Mononuclear cell (primary cell): ENCODE results near the gene UHMK1. TPM values are rescaled to one million over a fixed set of nuclear protein-coding genes. Genes with fewer than 3 reads are reported as not detected.
"Not testable (repeated sequence)": the region's sequence is repeated elsewhere in the genome, so short reads cannot be mapped to it uniquely, and the experiment has no call there.

ENCODE experiments used
- H3K27me3 ChIP-seq: 2 replicates; pipeline ENCODE4 v1.6.0; 2011; ENCODE audit warnings: low read length, control low read depth; ENCODE audit not compliant: insufficient read depth
- H3K4me1 ChIP-seq: 2 replicates; pipeline ENCODE4 v1.5.1; 2011; ENCODE audit warnings: mild to moderate bottlenecking, low read length, control low read depth; ENCODE audit not compliant: insufficient read depth
- H3K4me3 ChIP-seq: 2 replicates; pipeline ENCODE4 v1.5.1; 2011; ENCODE audit warnings: mild to moderate bottlenecking, low read length, moderate library complexity
- H3K9me3 ChIP-seq: 2 replicates; pipeline ENCODE4 v1.5.1; 2011; ENCODE audit warnings: low read depth, mild to moderate bottlenecking, control low read depth, low read length
- total RNA-seq: library from RNA; depleted of rRNA; stranded (reverse); fragments of >200 nt; gene quantifications from one replicate; pipeline ENCODE4 v1.2.3, GENCODE V29; 2012

Gene UHMK1
- total RNA-seq, 1 donor, result 93.1 TPM

DNA sequence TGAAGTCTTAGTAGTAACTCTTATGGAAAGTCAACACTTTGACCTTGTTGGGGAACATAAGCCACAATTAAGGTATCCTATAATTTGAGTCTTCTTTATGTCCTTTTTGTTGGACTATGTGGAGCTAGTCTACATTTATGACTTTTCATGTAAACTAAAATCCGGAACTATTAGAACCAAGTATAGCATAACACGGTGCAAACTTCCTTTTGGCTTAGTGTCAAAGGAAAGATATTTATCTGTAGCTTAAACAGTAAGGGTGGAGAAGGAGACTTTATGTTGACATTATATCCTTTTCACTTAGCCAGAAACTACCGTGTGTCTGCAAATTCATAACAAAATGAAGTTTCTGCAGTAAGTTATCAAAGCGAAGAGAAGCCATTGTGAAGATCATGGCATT is 71.2 kb downstream of the UHMK1 start:
- H3K27me3 ChIP-seq, result no peaks in the 10 kb centered on the region

DNA sequence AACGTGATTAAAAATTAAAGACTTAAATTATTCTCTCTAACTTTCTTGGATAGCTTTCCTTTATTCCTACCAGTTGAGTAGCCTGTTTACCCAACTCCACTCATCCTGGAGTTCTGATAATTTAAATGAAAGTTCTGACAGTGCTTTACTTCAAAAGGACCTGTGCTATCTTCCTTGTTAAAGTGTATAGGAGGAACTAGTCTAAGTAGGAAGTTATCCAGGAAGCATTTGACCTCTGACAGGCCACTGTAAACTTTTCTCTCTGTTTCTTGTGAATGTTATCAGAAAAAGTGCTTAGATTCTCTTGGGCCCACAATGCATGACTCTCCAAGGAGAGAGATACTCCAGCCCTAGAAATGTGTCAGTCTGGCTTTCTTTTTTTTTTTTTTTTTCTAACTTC is 73.1 kb downstream of the UHMK1 start:
- Histone ChIP-seq H3K4me3 (no peak overlapping the region), H3K27me3 (no peaks in the 10 kb centered on the region), H3K9me3 (no peaks in the 10 kb centered on the region), H3K4me1 (peaks cover 3% of the 10 kb centered on the region)

More for the DNA sequence above, 71.2 kb downstream of the UHMK1 start:
- no peaks in the 10 kb centered on the region for H3K9me3 ChIP-seq
- no peak overlapping the region for H3K4me3 ChIP-seq
- H3K4me1 ChIP-seq, result peaks cover 3% of the 10 kb centered on the region

DNA sequence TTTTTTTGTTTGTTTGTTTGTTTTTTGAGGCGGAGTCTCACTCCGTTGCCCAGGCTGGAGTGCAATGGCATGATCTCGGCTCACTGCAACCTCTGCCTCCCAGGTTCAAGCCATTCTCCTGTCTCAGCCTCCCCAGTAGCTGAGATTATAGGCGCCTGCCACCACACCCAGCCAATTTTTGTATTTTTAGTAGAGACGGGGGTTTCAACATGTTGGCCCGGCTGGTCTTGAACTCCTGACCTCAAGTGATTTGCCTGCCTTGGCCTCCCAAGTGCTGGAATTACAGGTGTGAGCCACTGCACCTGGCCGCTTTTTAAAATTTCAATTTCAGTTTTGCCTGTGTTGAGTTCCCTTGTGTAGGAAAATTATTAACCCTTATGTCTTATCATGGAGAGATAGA is 73.5 kb downstream of the UHMK1 start:
- H3K4me3 ChIP-seq, H3K4me1 ChIP-seq, H3K9me3 ChIP-seq, H3K27me3 ChIP-seq: not testable (repeated sequence)

DNA sequence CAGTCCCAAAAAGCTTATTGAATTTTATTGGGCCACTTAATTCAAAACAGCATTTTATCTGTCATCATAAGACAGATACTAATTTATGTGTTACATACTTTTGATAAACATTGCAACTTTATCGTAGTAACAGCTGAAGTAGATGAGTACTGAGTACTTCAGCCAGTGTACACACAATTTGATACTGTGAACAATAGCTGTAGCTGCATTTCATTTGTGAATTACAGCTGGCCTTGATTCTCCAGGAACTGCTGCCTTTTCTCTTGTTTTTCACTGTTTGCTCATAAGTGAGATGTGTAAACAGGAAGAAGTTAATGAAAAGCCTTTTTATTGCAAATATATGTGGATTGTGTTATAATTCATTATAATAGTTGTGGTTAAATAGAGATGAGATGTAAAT is 74.1 kb downstream of the UHMK1 start:
- no peak overlapping the region for H3K4me3 ChIP-seq
- H3K4me1 ChIP-seq, result peaks cover 3% of the 10 kb centered on the region
- H3K9me3 ChIP-seq, result no peaks in the 10 kb centered on the region

DNA sequence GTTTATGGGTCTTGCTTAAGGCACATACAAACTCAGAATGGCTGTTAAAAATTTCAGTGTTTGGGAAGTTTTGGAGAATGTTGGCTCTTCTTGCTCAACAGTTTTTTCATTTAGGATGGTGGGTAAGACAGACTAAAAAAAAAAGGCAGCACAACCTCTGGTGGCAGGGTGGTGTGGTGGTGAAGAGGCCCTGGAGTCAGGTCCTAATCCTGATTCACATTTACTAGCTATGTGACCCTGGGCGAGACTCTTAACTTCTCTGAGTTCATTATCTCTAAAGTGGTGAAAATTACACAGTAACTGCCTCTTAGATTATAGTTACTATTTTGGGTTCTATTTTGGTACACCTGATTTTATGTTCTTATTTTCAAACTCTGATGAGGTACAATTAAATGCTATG is 75.5 kb downstream of the UHMK1 start:
- Histone ChIP-seq H3K27me3 (no peaks in the 10 kb centered on the region), H3K4me1 (peaks cover 3% of the 10 kb centered on the region), H3K4me3 (no peak overlapping the region), H3K9me3 (no peaks in the 10 kb centered on the region)

More for the DNA sequence above, 74.1 kb downstream of the UHMK1 start:
- no peaks in the 10 kb centered on the region for H3K27me3 ChIP-seq

DNA sequence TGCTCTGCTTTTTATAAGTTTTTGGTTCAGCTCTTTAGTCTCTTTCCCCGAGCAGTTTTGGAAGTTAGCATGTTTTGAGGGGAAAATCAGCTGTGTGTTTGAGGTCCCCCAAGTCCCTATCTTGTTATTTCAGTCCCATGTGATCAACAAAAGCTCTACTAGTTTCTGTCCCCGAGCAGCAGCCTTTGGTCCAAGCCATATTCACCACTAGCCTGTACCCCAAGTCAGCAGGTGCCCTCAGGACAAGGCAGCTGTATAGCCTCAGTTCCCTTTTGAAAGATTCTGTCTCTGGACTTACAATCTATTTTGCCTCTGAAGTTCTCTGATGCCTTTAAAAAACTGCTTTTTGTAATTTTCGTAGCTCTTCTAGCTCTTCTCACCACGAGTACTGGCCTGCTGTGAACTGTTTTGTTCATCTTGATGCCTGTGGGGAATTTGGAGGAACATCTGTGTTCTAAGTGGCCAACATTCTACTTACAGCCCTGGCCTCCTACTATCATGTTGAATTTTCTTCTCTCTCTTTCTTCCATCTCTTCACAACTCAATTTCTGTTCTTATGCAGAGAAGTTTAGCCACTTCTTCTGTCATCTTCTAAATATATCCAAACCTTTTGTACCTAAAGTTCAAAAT is 80.6 kb downstream of the UHMK1 start:
- Histone ChIP-seq H3K4me1 (no peaks in the 10 kb centered on the region), H3K27me3 (no peaks in the 10 kb centered on the region), H3K9me3 (no peaks in the 10 kb centered on the region), H3K4me3 (no peak overlapping the region)

DNA sequence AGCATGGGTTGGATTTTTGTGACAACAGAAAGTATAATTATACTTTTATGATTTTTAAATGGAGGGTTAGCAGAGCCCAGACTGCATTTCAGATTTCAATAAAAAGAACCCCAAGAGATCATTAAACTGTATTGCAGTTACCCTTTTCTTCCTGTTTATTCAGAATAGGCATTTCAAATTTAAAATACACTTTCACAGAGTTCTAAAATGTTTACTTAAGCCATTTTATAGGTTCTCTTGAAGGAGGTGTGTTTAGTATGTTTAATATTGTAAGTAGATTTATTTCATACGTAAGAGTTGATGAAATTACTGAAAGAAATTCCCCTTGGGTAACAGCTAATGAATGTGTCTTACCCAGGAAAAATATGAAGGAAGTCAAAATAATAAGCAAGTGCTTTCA is 81.3 kb downstream of the UHMK1 start:
- no peaks in the 10 kb centered on the region for H3K9me3 ChIP-seq
- H3K4me1 ChIP-seq, result no peaks in the 10 kb centered on the region
- H3K4me3 ChIP-seq, result no peak overlapping the region
- no peaks in the 10 kb centered on the region for H3K27me3 ChIP-seq

Other genes with a start within 250 kb of the UHMK1 start
- not detected for gene SPATA46, start 121.0 kb upstream of the UHMK1 start, total RNA-seq
- not detected for gene C1orf226, start 116.1 kb upstream of the UHMK1 start, total RNA-seq
- gene SH2D1B, start 85.7 kb upstream of the UHMK1 start, total RNA-seq, result 14.0 TPM
- 40.2 TPM for gene UAP1, start 63.9 kb downstream of the UHMK1 start, total RNA-seq
- 1.2 TPM for gene DDR2, start 134.6 kb downstream of the UHMK1 start, total RNA-seq